Trophoblast cell (in vitro differentiated cells and primary cell): ENCODE data around the gene EID3.

ENCODE experiments used
- DNase-seq, 2 donors: peaks; one replicate each; pipeline ENCODE4 v3.0.0-alpha.2; 2016
- H2AFZ ChIP-seq: 2 replicates; pipeline ENCODE4 v1.6.1; 2013; ENCODE audit warnings: low read length, moderate library complexity, mild to moderate bottlenecking; ENCODE audit not compliant: insufficient read depth, poor library complexity
- H2AK5ac ChIP-seq: 2 replicates; pipeline ENCODE4 v1.6.1; 2013; ENCODE audit warnings: mild to moderate bottlenecking, low read length
- H2BK120ac ChIP-seq: 2 replicates; pipeline ENCODE4 v1.6.1; 2013; ENCODE audit warnings: low read length, mild to moderate bottlenecking, moderate library complexity; ENCODE audit not compliant: insufficient read depth, poor library complexity
- H2BK12ac ChIP-seq: 2 replicates; pipeline ENCODE4 v1.6.1; 2013; ENCODE audit warnings: mild to moderate bottlenecking, low read length, moderate library complexity
- H2BK5ac ChIP-seq: 2 replicates; pipeline ENCODE4 v1.6.1; 2013; ENCODE audit warnings: low read length, low read depth, moderate library complexity, mild to moderate bottlenecking; ENCODE audit not compliant: poor library complexity
- H3K14ac ChIP-seq: 2 replicates; pipeline ENCODE4 v1.6.1; 2013; ENCODE audit warnings: mild to moderate bottlenecking, low read length
- H3K18ac ChIP-seq: 2 replicates; pipeline ENCODE4 v1.6.1; 2013; ENCODE audit warnings: mild to moderate bottlenecking, low read length
- H3K23ac ChIP-seq: 2 replicates; pipeline ENCODE4 v1.6.1; 2013; ENCODE audit warnings: low read length
- H3K27ac ChIP-seq: 2 replicates; pipeline ENCODE4 v1.5.1; 2013; ENCODE audit warnings: low read depth, mild to moderate bottlenecking, inconsistent platforms, low read length, moderate library complexity
- H3K27me3 ChIP-seq: 2 replicates; pipeline ENCODE4 v1.6.1; 2013; ENCODE audit warnings: inconsistent platforms, mild to moderate bottlenecking, low read length, moderate library complexity; ENCODE audit not compliant: insufficient read depth
- H3K36me3 ChIP-seq, 2 experiments: 1 replicate in 1 of 2; 2 replicates in 1 of 2; pipeline ENCODE4 v1.6.1; 2013; ENCODE audit warnings: low read length in 2 of 2, mild to moderate bottlenecking in 2 of 2, moderate library complexity in 1 of 2; ENCODE audit not compliant: insufficient read depth in 2 of 2, control insufficient read depth in 1 of 2
- H3K4ac ChIP-seq: 2 replicates; pipeline ENCODE4 v1.6.1; 2013; ENCODE audit warnings: low read depth, mild to moderate bottlenecking, low read length, moderate library complexity
- H3K4me1 ChIP-seq, 2 experiments: 1 replicate in 1 of 2; 2 replicates in 1 of 2; pipeline ENCODE4 v1.6.1; 2013; ENCODE audit warnings: low read length in 2 of 2, mild to moderate bottlenecking in 2 of 2, moderate library complexity in 1 of 2; ENCODE audit not compliant: insufficient read depth in 2 of 2, control insufficient read depth in 1 of 2
- H3K4me2 ChIP-seq: 2 replicates; pipeline ENCODE4 v1.6.1; 2013; ENCODE audit warnings: inconsistent platforms, mild to moderate bottlenecking, low read length, moderate library complexity
- H3K4me3 ChIP-seq: 2 replicates; pipeline ENCODE4 v1.5.1; 2013; ENCODE audit warnings: mild to moderate bottlenecking, low read depth, low read length, inconsistent platforms
- H3K79me1 ChIP-seq: one replicate; pipeline ENCODE4 v1.6.1; 2013; ENCODE audit warnings: low read length
- H3K79me2 ChIP-seq: 2 replicates; pipeline ENCODE4 v1.6.1; 2013; ENCODE audit warnings: low read length, mild to moderate bottlenecking; ENCODE audit not compliant: control insufficient read depth, insufficient read depth, poor library complexity
- H3K9ac ChIP-seq: 2 replicates; pipeline ENCODE4 v1.6.1; 2013; ENCODE audit warnings: mild to moderate bottlenecking, low read length
- H3K9me3 ChIP-seq: 2 replicates; pipeline ENCODE4 v1.6.1; 2013; ENCODE audit warnings: low read depth, mild to moderate bottlenecking, control low read depth, inconsistent platforms, low read length; ENCODE audit not compliant: insufficient read depth
- H4K12ac ChIP-seq: 2 replicates; pipeline ENCODE4 v1.6.1; 2013; ENCODE audit warnings: low read depth, mild to moderate bottlenecking, low read length, moderate library complexity
- H4K8ac ChIP-seq: 2 replicates; pipeline ENCODE4 v1.6.1; 2013; ENCODE audit warnings: low read depth, mild to moderate bottlenecking, low read length, moderate library complexity
- H4K91ac ChIP-seq: one replicate; pipeline ENCODE4 v1.6.1; 2013; ENCODE audit warnings: low read depth, mild to moderate bottlenecking, low read length, moderate library complexity
- WGBS: extraction: QIAGEN DNeasy Blood & Tissue Kit; methylation state at CpG from one replicate; pipeline ENCODE4 v1.1.7; 2013; ENCODE audit warnings: missing lambda C conversion rate; ENCODE audit not compliant: insufficient read length, insufficient coverage; ENCODE audit errors: extremely low coverage; 5-methylcytosine and 5-hydroxymethylcytosine counted together

The EID3 gene

GRCh38 chr12:104274811-104275210, 28.7 kb upstream of the EID3 start:
- Histone ChIP-seq H4K8ac (no peak overlapping the region), H3K4me3 (no peak overlapping the region), H3K27me3 (no peaks in the 10 kb centered on the region), H2BK12ac (no peak overlapping the region), H3K79me1 (no peaks in the 10 kb centered on the region), H3K14ac (no peak overlapping the region), H3K36me3 (no peaks in the 10 kb centered on the region), H3K23ac (no peak overlapping the region), H4K12ac (no peak overlapping the region), H2AK5ac (no peak overlapping the region), H3K4me2 (no peak overlapping the region), H2AFZ (no peak overlapping the region), H3K79me2 (no peaks in the 10 kb centered on the region), H3K9me3 (no peaks in the 10 kb centered on the region), H3K4ac (no peak overlapping the region), H3K27ac (no peak overlapping the region), H4K91ac (no peak overlapping the region), H2BK5ac (no peak overlapping the region), H3K18ac (no peak overlapping the region), H3K4me1 (no peaks in the 10 kb centered on the region), H3K9ac (no peak overlapping the region), H2BK120ac (no peak overlapping the region)
- DNase-seq: no peak
- WGBS: no CpG with 5 or more reads among the region's 4 CpGs

GRCh38 chr12:104275689-104276088, 27.9 kb upstream of the EID3 start:
- Histone ChIP-seq H3K18ac (no peak overlapping the region), H2BK12ac (no peak overlapping the region), H3K23ac (no peak overlapping the region), H3K4me2 (no peak overlapping the region), H3K9ac (no peak overlapping the region), H2BK120ac (no peak overlapping the region), H3K14ac (no peak overlapping the region), H3K27me3 (no peaks in the 10 kb centered on the region), H3K36me3 (no peaks in the 10 kb centered on the region), H4K12ac (no peak overlapping the region), H3K9me3 (no peaks in the 10 kb centered on the region), H2AK5ac (no peak overlapping the region), H3K27ac (no peak overlapping the region), H2AFZ (no peak overlapping the region), H3K4me1 (no peaks in the 10 kb centered on the region), H3K4ac (no peak overlapping the region), H2BK5ac (no peak overlapping the region), H4K8ac (no peak overlapping the region), H3K79me1 (no peaks in the 10 kb centered on the region), H4K91ac (no peak overlapping the region), H3K4me3 (no peak overlapping the region), H3K79me2 (no peaks in the 10 kb centered on the region)
- no peak for DNase-seq
- 100% methylated on average over 1 of the region's 5 CpGs for WGBS

GRCh38 chr12:104276273-104277131, 27.0 kb upstream of the EID3 start:
- no peak overlapping the region for H3K14ac ChIP-seq
- no CpG with 5 or more reads among the region's 8 CpGs for WGBS

GRCh38 chr12:104279164-104279563, 24.4 kb upstream of the EID3 start:
- H4K91ac ChIP-seq: no peak overlapping the region
- H2BK12ac ChIP-seq: no peak overlapping the region
- H3K9me3 ChIP-seq: no peaks in the 10 kb centered on the region
- H3K4ac ChIP-seq: no peak overlapping the region
- H3K27ac ChIP-seq: no peak overlapping the region
- no peak overlapping the region for H3K9ac ChIP-seq
- no peaks in the 10 kb centered on the region for H3K79me2 ChIP-seq
- H3K23ac ChIP-seq: no peak overlapping the region
- no peak overlapping the region for H3K4me3 ChIP-seq
- H3K14ac ChIP-seq: no peak overlapping the region
- H2AFZ ChIP-seq: no peak overlapping the region
- no peak overlapping the region for H4K12ac ChIP-seq
- no peaks in the 10 kb centered on the region for H3K27me3 ChIP-seq
- H2BK5ac ChIP-seq: no peak overlapping the region
- no peak overlapping the region for H2BK120ac ChIP-seq
- H2AK5ac ChIP-seq: no peak overlapping the region
- no peak overlapping the region for H4K8ac ChIP-seq
- no peak for DNase-seq
- no peaks in the 10 kb centered on the region for H3K4me1 ChIP-seq
- H3K79me1 ChIP-seq: no peaks in the 10 kb centered on the region
- no peak overlapping the region for H3K4me2 ChIP-seq
- no peaks in the 10 kb centered on the region for H3K36me3 ChIP-seq
- no peak overlapping the region for H3K18ac ChIP-seq

More at GRCh38 chr12:104276273-104277131, 27.0 kb upstream of the EID3 start:
- Histone ChIP-seq H3K79me2 (no peaks in the 10 kb centered on the region), H3K9me3 (no peaks in the 10 kb centered on the region), H3K4ac (no peak overlapping the region), H3K18ac (no peak overlapping the region), H3K27ac (no peak overlapping the region), H2BK120ac (no peak overlapping the region), H3K36me3 (no peaks in the 10 kb centered on the region), H3K79me1 (no peaks in the 10 kb centered on the region), H4K12ac (no peak overlapping the region), H3K23ac (no peak overlapping the region), H2AFZ (no peak overlapping the region), H2BK12ac (no peak overlapping the region), H4K91ac (no peak overlapping the region), H3K27me3 (no peaks in the 10 kb centered on the region), H2AK5ac (no peak overlapping the region), H3K9ac (no peak overlapping the region), H2BK5ac (no peak overlapping the region), H4K8ac (no peak overlapping the region), H3K4me3 (no peak overlapping the region), H3K4me2 (no peak overlapping the region), H3K4me1 (no peaks in the 10 kb centered on the region)
- no peak for DNase-seq
